Measurements from ENCODE around the gene TNIK. TPM values are rescaled to one million over a fixed set of nuclear protein-coding genes. Genes with fewer than 3 reads are reported as not detected.

The TNIK gene
- total RNA-seq, 1 donor from 2014 or later = 28.5 TPM

DNA sequence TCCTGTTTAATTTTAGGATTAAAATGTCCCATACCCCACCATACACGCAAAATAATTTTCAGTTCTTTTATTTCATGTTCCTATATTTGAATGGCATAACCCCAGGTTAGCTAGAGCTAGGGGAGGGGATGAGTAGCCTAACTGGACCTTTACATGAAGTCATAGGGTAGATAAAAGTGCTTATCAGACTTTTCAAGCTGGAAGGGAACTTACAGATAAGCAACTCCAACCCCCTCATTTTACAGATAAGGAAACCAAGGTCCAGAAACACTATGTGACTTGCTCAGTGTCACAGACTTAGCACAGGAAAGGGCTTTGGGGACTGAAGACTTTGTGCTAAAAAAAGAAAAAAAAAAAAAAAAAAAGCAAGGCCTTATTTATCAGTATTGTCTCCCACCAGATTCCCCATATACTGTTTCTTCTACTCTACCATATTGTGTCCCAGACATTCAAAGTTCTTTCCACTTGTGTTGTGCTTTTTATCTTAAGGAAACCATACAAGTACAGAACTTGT lies 10.6 kb upstream of the TNIK start:
- DNase-seq (ENCODE audit: extremely low read depth, low read depth, low spot score) = no peak

GRCh38 chr3:171469376-171469775 lies 9.2 kb upstream of the TNIK start:
- DNase-seq (ENCODE audit: extremely low read depth, low read depth, low spot score) = no peak

DNA sequence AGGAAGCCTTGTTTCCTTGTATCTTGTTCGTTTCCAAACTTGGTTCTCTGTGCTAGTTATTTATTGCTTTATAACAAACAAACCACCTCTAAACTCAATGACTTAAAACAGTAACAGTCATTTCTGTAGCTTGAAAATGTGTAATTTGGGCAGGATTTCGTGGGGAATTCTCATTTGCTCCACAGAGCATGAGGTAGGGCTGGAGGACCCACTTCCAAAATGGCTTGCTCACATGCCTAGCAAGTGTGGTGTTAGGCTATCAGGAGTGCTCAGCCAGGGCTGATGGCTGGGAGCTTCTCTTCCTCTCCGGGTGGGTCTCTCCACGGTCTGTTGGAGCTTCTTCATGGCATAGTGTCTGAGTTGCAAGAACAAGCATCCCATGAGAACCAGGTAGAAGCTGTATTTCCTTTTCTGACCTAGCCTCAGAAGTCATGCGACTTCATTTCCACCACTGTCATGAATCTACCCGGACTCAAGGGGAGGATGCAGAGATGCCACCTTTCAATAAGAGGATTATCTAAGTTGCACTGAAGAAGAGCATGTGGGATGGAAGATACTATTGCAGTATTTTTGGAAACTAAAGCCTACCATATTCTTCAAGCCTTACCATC lies 8.2 kb upstream of the TNIK start:
- DNase-seq (ENCODE audit: extremely low read depth, low read depth, low spot score) = no peak

- no peak for DNase-seq (ENCODE audit: extremely low read depth, low read depth, low spot score)
These were observed 5.6 kb upstream of the TNIK start for GRCh38 chr3:171465763-171466162.

GRCh38 chr3:171464462-171464861 lies 4.3 kb upstream of the TNIK start:
- DNase-seq (ENCODE audit: extremely low read depth, low read depth, low spot score) = no peak

DNA sequence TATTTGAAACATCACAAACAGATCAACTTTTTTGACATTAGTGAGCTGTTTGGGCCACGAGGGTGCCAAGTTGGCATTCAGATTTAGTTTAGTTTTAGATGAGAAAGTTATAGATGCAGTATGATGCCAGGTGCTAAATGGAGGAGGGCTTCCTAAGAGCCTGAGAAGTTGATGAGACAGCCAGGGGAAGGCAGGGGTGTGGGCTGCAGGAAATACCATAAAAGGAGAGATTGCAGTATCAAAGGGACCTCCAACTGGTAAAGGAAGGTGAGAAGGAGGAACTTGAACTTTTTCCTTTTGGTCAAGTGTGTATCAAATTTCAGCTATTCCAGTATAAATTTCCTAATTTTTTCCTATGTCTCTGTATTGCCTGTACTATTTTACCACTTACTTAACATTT lies 2.0 kb upstream of the TNIK start:
- DNase-seq (ENCODE audit: extremely low read depth, low read depth, low spot score) = no peak

DNA sequence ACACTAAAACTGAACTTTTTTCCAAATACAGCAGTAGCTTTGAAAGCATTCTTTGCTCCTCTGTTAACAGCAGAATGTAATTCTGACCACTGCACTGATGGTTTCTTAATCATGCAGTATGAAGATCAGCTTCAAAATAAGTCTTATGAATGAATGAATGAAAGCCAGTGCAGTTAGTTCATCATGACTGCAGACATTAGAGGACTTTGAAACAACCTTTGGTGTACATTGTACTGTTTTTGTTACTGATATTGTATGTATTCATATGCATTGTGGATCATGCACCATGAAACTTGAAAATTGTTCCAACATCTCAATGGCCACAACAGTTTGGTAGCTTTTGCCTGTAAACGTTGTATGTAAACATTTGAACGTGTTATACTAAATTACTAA lies 1.3 kb upstream of the TNIK start:
- DNase-seq (ENCODE audit: extremely low read depth, low read depth, low spot score) = no peak

GRCh38 chr3:171460725-171461524 lies 720 bp upstream of the TNIK start:
- DNase-seq (ENCODE audit: extremely low read depth, low read depth, low spot score) = no peak

DNA sequence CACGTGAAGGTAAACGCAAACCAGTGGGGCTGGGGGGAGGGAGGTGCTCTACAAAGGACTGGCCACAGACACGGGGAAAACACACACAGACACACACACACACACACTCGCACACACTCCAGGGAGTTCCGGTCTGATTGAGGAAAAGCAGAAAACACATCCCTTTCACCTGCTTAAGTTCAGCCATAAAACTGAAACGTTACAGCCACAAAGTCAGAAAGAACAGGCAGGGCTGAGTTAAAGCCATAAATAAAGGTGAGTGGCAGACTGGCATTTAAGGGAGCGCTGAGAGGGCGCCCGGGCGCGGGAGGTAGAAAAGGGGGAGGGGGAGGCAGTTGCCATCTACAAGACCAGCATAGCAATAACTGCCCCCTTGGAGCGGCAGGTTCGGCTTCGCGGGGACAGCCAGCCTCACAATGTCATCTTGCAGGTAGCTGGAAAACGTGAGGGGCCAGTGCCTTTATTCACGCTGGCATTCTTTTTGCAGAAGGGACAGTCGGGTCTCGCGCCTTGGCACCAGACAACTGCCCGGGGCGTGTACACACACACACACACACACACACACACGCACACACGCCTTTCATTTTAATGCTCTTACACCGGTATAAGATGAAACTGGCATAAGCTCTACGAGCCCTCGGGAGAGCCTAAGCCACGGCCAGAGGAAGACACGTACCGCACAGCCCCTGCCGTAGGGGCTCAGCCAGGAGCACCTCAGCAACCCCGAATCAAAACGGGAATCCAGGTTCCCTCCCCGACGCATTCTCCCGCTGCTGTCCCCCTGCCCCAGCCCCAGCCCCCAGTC lies 866 bp downstream of the TNIK start:
- DNase-seq (ENCODE audit: extremely low read depth, low read depth, low spot score) = no peak

- DNase-seq (ENCODE audit: extremely low read depth, low read depth, low spot score) = no peak
These were observed 1.4 kb downstream of the TNIK start for GRCh38 chr3:171458864-171459136.

DNA sequence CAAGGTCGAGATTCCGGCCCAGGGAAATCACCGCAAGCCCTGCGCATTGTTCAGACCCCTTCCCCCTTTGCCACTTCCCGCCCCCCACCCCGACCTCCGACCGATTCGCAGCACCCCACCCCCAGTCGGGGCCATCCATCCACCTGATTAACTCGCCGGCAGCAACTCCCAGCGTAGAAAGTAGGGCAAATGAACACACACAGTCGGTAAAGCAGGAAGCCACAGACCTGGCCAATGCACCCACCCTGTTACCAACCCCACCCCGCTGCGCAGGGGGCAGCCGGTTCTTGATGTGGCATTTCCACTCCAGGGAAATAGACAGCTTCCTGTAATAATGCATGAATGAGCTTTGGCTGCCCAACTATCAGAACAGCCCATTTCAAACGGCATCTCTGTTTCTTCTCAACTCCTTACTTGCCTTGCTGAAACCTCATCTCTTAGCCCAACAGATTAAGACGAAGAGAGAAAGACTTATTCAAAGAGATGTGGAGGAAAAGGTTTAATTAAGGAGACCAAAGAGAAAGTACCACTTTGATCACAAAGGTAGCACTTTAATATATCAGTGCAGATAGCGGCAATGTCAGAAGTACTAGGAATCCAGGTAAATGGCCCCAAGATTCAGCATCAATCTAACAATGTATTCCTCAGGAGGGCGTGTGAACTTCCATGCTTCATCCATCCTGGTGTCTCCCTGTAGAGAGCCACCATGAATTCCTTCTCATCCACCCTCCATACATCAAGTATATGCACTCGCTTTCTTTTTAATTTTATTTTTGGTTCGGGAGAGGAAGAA lies 1.9 kb downstream of the TNIK start:
- no peak for DNase-seq (ENCODE audit: extremely low read depth, low read depth, low spot score)

GRCh38 chr3:171457607-171458061 lies 2.6 kb downstream of the TNIK start:
- no peak for DNase-seq (ENCODE audit: extremely low read depth, low read depth, low spot score)

DNA sequence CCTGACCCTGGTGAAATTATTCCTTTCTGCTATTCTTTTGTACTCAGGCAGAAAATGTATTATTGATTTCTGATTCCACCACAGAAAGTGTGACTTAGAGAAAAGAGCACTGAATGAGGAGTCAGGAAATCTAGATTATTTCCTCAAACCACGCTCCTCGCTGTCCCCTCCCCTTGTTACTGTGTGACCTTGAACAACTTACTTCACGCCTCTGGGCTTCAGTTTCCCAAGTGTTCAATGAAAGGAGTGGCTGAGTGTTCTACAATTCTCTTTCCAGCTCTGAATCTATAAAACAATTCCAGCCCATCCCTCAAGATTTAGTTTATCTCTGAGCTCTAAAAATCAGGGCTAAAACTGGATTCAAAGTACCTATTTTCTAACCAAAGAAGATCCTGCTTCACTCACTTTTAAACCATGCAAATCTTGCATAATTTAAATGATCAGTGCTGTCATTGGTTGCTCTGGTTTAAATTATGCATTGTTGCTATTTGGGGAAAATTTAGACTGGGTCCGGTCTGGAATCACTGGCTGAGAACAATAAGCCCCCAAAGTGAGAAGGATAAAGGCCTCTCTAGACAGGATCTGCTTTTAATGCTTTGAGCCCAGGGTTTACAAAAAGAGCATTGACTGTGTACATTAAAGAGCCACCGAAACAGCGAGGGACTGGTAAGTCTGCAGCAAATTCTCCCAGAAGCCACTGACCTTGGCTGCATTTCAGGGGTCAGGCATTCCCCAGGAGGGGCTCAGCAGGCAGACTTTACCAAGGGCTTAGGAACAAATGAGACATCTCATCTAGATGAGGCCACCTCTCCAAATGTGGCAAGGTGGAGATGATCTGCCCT lies 3.2 kb downstream of the TNIK start:
- no peak for DNase-seq (ENCODE audit: extremely low read depth, low read depth, low spot score)

DNA sequence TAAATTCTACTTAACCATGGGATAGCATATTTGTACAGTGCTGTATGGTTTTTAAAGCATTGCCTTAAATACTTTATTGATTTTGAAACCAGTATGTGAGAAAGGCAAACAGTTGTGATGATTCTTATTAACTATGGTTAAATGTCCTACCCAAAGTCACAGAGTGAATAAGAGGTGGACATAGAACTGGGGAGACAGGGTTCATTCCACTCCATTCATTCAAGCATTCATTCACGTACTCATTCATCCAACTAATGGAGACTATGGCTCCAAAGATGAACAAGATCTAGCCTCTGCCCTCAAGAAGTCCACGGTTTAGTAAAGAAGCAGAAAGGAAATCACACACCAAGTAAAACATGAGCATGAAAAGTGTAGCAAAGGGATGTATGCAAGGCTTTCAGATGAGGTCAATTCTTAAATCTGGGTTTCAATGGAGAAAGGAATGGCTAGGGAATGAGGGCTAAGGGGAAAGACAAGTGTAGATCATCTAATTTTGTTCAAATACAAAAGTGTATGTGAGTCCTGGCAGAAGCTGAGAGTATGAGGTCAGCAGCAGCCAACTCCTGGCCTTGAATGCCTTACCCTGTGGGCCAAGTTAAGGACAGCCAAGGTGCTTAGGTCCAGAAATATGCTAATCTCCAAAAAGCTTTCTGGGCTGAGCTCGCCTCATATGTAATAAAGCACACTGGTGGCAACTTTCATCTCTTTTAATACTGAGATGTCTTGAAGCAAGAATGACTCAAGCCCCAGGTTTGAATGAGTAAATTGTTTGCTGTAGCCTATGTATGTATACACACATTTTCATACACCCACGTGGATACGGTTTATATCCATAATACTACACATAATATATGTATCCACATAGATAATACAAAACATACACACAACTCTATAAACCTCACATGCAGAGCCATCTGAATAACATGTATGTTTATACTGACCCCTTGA lies 4.3 kb downstream of the TNIK start:
- no peak for DNase-seq (ENCODE audit: extremely low read depth, low read depth, low spot score)

DNA sequence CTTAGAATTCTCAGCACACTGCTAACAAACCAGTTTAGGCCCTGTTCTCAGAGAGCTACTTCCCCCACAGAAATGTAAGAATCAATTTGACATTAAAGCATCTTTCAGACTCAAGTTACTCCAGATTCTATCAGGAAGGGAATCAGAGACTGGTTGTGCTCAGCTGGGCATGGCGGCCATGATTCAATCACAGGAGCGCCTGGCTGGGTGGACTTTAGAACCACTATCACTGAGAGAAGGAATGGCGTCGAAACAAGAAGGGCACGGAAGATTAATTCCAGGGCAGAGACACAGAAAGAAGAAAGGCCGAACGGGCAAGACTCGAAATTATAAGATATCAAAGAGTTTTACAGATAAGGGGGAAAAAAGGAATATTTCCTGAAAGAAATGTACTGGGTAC lies 6.2 kb downstream of the TNIK start:
- DNase-seq (ENCODE audit: extremely low read depth, low read depth, low spot score) = no peak

DNA sequence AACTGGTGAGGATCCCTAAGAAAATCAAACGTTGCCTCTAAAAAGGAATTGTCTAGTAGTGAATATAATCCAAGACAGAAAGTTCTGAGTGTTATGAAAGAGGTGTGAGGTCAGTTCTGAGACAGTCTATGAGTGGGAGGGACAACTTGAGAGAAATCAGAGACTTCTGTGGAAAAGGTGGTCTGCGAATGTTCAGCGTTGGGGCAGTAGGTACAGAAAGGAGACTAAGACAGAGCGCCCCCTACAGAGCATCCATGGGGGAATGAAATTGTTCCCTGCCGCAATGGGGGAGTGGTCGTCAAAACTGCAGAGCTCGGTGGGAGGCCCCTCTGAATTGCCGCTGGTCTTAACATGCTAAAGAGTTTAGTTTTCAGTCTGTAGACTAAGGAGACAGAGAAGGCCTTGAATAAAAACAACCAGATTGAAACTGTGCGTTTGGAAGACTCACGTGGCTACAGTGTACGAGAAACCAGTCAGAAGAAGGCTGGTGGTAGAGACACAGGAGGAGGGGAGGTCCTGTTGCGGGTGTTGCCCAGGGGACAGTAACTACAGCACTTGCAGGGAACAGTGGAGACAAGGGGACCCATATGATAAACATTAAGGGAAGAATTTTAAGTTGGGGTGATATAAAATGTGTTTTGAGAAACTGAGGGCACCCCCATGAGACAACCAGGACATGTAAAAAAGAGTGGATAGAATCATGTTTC lies 6.9 kb downstream of the TNIK start:
- DNase-seq (ENCODE audit: extremely low read depth, low read depth, low spot score) = no peak

- no peak for DNase-seq (ENCODE audit: extremely low read depth, low read depth, low spot score)
These were observed 7.9 kb downstream of the TNIK start for GRCh38 chr3:171452328-171452727.

DNA sequence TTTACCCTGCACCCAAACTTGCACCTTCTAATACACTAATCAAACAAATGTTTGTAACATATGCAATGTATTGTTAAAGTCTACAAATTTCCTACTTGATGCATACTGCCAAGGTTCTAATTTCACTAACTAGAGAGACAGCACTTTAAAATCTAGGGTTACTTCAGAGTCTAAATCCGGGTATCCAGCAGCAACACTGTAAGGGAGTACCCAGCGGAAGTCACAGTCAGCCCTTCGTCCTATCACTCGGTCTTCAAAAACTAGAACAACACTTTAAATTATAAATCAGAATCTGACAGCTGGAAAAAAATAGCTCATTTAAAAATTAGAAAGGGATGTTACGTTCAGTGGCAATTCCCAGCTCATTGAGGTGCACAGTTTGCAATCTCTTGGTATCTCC lies 8.3 kb downstream of the TNIK start:
- DNase-seq (ENCODE audit: extremely low read depth, low read depth, low spot score) = no peak
